ENCODE data around the gene ZNF407. TPM values are rescaled to one million over a fixed set of nuclear protein-coding genes. Genes with fewer than 3 reads are reported as not detected.
"Not testable (repeated sequence)": the region's sequence is repeated elsewhere in the genome, so short reads cannot be mapped to it uniquely, and the experiment has no call there.

ZNF407 gene
- total RNA-seq, 1 experiment from 2014 or later: 15.2 TPM

DNA sequence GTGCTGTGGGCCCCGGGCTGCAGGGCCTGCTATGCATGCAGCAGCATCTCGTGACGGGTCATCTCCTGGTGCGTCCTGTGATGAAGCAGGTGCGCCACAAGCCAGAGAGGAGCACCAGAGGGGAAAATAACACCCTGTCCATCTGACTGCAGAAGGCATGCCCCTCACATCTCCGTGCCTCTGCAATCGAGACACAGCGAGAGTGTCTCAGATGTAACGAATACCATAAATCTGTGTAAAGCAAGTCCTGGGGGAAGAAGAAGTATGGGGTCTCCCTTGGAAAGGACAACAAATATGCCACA is 473.8 kb downstream of the ZNF407 start:
- H3K27ac ChIP-seq: no peak overlapping the region
- peaks cover 15% of the 10 kb centered on the region for H3K4me1 ChIP-seq (replicated peaks)
- no peaks in the 10 kb centered on the region for H3K27me3 ChIP-seq (replicated peaks)
- no peaks in the 10 kb centered on the region for H3K36me3 ChIP-seq
- H3K4me3 ChIP-seq: no peak overlapping the region
- no peak for DNase-seq (ENCODE audit: low read depth in 1 of 2, low spot score in 2 of 2)
- no peaks in the 10 kb centered on the region for H3K9me3 ChIP-seq (replicated peaks)

DNA sequence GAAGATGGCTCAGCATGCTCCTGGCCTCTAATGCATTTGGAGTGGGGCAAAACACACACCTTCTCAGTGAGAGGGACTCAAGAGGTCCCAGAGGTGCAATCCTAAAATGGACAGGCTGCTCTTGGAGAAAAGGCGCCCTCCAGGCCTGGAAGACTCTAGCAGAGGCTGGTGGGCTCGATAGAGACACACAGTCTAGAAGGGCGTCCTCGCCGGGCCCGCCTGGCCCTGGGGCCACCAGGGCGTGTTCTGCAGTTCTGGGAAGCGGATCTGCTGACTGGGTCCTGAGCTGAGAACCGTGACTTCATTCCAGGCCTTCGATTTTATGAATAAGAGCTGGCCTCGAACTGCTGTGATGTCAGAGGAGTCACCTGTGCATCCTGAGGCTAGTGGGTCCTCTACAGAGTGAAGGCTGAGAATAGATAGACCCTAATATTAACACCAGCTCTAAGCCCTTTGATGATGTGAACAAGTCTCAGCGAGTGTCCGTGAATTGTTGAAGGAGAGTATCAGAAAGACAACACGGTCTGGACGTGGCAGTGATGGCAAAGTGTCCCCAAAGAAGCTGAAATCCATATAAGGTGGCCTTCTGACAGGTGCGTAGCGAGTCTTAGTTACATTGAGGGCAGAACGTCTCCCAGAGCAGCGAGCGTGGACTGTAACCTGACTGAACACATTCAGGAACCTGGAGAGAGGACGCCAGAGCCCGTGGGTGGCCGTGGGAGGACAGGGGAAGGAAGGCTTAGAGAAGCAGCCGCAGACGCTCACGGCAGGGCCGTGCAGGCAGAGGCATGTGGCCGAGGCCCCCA is 474.4 kb downstream of the ZNF407 start:
- DNase-seq (ENCODE audit: low read depth in 1 of 2, low spot score in 2 of 2): no peak
- H3K4me3 ChIP-seq: no peak overlapping the region
- H3K27me3 ChIP-seq (replicated peaks): no peaks in the 10 kb centered on the region
- no peaks in the 10 kb centered on the region for H3K36me3 ChIP-seq
- no peaks in the 10 kb centered on the region for H3K9me3 ChIP-seq (replicated peaks)
- peaks cover 15% of the 10 kb centered on the region for H3K4me1 ChIP-seq (replicated peaks)
- H3K27ac ChIP-seq: no peak overlapping the region

DNA sequence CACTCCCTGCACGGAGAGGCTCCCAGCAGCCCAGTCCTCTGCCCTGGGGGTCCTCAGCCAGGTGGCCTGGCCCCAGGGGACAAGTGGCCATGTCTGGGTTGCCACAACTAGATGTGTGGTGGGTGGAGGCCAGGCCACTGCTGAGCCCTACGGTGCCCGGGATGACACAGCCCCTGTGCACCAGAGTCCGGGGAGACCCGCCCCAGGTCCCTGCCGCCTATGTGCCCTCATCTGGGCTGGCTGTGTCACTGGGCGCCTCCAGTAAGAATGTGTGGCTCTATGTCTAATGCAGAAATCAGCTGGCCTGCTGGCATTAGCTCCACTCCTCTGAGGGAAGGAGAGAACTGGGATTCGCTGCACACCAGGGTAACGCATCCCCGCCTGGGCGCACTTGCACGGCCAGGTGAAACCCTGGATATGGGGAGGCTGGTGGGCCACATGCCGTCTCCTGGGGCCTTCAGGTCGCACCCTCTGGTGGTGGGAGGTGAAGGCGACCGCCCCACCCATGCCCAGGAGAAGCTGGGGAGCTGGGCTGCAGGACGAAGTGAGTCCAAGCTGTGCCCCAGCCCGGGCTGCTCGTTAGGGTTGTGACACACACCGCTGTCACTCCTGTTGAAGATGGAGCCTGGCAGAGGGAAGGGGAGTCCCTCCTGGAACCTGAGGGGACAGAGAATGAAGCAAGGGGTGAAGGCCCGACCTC is 475.2 kb downstream of the ZNF407 start:
- Histone ChIP-seq H3K9me3 (replicated peaks) (no peaks in the 10 kb centered on the region), H3K4me3 (no peak overlapping the region), H3K4me1 (replicated peaks) (peaks cover 15% of the 10 kb centered on the region), H3K27ac (no peak overlapping the region), H3K27me3 (replicated peaks) (no peaks in the 10 kb centered on the region), H3K36me3 (no peaks in the 10 kb centered on the region)
- DNase-seq (ENCODE audit: low read depth in 1 of 2, low spot score in 2 of 2): no peak

DNA sequence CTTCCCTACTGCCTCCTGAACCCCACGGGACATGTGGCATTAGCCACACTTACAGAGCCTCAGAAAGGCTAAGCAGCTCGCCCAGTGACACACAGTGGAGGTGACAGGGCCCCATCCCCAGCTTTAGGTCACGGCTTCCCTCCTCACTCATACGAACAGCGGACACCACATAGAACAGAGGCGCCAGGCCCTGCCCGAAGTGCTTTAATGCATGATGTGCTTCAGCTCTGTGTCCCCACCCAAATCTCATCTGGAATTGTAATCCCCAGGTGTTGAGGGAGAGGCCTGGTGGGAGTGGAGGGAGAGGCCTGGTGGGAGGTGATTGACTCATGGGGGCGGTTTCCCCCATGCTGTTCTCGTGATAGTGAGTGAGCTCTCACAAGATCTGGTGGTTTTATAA is 476.0 kb downstream of the ZNF407 start:
- Histone ChIP-seq H3K27ac (no peak overlapping the region), H3K27me3 (replicated peaks) (no peaks in the 10 kb centered on the region), H3K9me3 (replicated peaks) (0 out of 2 replicates have a peak, but pooled peaks cover 4% of the 10 kb centered on the region), H3K4me1 (replicated peaks) (peaks cover 15% of the 10 kb centered on the region), H3K4me3 (no peak overlapping the region), H3K36me3 (no peaks in the 10 kb centered on the region)
- DNase-seq (ENCODE audit: low read depth in 1 of 2, low spot score in 2 of 2): no peak

DNA sequence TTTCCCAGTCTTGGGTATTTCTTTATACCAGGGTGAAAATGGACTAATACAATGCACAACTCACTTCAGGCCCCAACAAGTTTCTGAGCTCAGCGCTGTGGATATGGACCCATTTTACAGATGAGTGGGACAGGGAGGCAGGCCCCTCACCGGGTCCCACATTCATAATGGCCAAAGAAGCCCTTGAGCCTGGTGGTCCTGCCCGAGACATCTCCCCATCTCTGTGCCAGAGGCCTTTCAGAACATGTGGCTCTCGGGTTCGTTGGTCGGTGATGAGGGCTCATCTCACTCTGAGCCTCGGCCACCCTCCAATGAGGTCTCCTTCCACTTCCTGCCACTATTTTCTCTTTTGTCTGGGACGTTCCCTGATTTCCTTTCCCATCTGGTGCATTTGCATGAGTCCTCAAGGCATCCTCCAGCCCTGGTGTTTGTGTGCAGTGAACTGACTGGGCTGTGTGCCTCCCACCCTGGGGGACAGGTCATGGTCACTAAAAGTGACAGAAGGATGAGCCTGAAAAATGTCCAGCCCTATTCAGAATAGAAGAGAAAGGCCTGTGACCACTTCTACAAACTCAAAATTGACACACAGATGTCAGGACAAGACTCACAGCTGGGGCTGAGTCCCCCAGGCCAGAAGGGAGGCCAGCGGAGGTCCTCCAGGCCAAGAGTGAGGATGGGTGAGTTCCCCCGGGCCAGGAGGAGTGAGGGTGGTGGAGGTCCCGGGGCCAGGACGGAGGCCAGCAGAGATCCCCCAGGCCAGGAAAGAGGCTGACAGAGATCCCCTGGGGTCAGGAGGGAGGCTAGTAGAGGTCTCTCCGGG is 476.7 kb downstream of the ZNF407 start:
- Histone ChIP-seq H3K27ac (no peak overlapping the region), H3K4me1 (replicated peaks) (peaks cover 15% of the 10 kb centered on the region)

DNA sequence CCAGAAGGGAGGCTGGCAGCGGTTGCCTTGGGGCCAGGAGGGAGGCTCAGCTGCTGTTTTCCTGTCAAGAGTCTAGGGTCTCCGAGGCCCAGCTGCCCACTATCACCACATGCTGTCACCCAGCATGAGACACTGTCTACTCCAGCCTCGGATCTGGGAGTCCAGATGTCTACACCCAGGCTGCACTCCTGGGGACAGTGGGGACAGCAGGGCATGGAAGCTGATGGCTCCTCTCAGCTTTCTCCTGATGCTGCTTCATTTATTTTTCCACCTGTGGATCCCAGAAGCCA is 477.3 kb downstream of the ZNF407 start:
- Histone ChIP-seq H3K9me3 (replicated peaks) (0 out of 2 replicates have a peak, but pooled peaks cover 4% of the 10 kb centered on the region), H3K36me3 (no peaks in the 10 kb centered on the region), H3K4me3 (no peak overlapping the region), H3K27ac (no peak overlapping the region), H3K4me1 (replicated peaks) (peaks cover 15% of the 10 kb centered on the region), H3K27me3 (replicated peaks) (no peaks in the 10 kb centered on the region)
- no peak for DNase-seq (ENCODE audit: low read depth in 1 of 2, low spot score in 2 of 2)

More for the DNA sequence above, 476.7 kb downstream of the ZNF407 start:
- H3K9me3 ChIP-seq (replicated peaks): 0 out of 2 replicates have a peak, but pooled peaks cover 4% of the 10 kb centered on the region
- no peak for DNase-seq (ENCODE audit: low read depth in 1 of 2, low spot score in 2 of 2)
- no peaks in the 10 kb centered on the region for H3K36me3 ChIP-seq
- no peaks in the 10 kb centered on the region for H3K27me3 ChIP-seq (replicated peaks)
- no peak overlapping the region for H3K4me3 ChIP-seq

DNA sequence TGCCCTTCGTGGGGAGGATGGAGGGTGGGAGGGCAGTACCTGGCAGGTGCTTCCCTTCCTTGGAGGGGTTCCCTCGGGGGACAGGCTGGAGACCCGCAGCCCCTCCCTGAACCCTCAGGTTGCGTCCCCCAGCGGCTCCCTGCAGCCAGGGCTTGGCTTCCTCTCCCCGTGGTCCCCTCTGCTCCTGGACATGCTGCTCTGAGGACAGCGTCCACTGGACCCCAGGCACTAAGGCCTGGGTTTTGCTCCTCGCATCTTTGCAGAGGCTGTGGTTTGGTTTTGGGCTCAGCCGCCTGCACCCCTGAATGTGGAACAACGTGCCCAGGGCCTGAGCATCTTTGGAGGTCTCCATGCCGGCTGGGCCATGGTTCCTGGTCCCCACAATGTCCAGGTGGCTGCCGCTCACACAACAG is 477.8 kb downstream of the ZNF407 start:
- Histone ChIP-seq H3K4me3 (no peak overlapping the region), H3K27ac (no peak overlapping the region), H3K27me3 (replicated peaks) (no peaks in the 10 kb centered on the region), H3K4me1 (replicated peaks) (peaks cover 10% of the 10 kb centered on the region), H3K36me3 (no peaks in the 10 kb centered on the region), H3K9me3 (replicated peaks) (0 out of 2 replicates have a peak, but pooled peaks cover 4% of the 10 kb centered on the region)
- no peak for DNase-seq (ENCODE audit: low read depth in 1 of 2, low spot score in 2 of 2)

DNA sequence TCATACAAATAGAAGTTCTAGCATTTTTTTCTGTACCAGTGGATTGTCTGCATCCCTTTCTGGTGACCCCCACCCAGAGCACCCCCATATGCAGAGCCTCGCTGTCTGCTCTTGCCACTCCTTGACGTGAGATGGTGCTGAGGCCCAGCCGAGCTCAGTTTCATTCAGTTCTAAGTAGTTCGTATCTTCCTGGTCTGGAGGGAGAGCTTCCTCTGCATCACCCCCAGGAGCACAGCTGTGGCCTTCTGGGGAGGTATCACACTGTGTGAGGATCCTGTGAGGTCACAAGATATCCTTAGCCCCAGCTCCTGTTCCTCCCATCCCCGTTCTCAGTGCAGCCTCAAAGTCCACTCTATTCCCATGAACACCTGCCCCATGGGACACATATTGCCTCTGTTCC is 478.6 kb downstream of the ZNF407 start:
- Histone ChIP-seq H3K9me3 (replicated peaks) (0 out of 2 replicates have a peak, but pooled peaks cover 4% of the 10 kb centered on the region), H3K4me1 (replicated peaks) (peaks cover 2% of the 10 kb centered on the region), H3K27ac (no peak overlapping the region), H3K27me3 (replicated peaks) (no peaks in the 10 kb centered on the region), H3K4me3 (no peak overlapping the region), H3K36me3 (no peaks in the 10 kb centered on the region)
- no peak for DNase-seq (ENCODE audit: low read depth in 1 of 2, low spot score in 2 of 2)

DNA sequence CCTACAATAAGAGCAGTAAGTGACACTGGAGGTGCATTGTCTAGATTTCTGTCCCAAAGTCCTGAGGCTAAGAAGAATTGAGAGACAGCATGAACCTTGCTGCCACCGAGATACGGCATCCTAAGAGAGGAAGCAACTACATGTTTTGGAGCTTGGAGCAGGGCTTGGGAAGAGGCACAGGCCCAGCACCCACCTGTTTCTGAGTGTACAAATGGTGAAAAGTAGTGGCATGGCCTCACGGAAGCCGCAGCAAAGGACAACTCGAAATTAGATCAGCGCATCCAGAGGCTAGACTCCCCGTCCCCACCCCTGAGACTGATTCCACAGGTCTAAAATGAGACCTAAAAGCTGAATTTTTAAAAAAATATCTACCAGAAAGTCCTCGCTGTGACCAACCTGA is 483.8 kb downstream of the ZNF407 start:
- no peak overlapping the region for H3K27ac ChIP-seq
- no peak overlapping the region for H3K4me3 ChIP-seq
- no peak for DNase-seq (ENCODE audit: low read depth in 1 of 2, low spot score in 2 of 2)
- H3K27me3 ChIP-seq (replicated peaks): no peaks in the 10 kb centered on the region
- no peaks in the 10 kb centered on the region for H3K4me1 ChIP-seq (replicated peaks)
- H3K9me3 ChIP-seq (replicated peaks): peaks cover 7% of the 10 kb centered on the region; the same call in 1 of the 2 replicates
- no peaks in the 10 kb centered on the region for H3K36me3 ChIP-seq

DNA sequence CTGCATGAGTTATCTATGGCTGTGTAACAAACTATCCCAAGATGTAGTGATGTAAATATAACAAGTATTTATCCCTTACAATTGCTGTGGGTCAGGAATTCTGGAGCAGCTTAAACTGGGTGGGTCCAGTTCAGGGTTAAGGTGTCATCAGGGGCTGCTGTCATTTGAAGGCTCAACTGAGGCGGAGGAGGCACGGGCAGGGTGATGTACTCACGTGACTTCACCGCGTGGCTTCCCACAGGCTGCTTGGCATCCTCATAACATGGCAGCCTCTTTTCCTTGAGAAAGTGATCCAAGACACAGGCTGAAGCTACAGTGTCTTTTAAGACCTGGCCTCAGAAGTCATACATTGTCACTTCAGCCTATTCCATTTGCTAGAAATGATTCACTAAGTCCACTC is 485.5 kb downstream of the ZNF407 start:
- Histone ChIP-seq H3K27me3 (replicated peaks) (no peaks in the 10 kb centered on the region), H3K36me3 (no peaks in the 10 kb centered on the region), H3K9me3 (replicated peaks) (peaks cover 6% of the 10 kb centered on the region; the same call in 1 of the 2 replicates), H3K4me1 (replicated peaks) (no peaks in the 10 kb centered on the region), H3K4me3 (no peak overlapping the region), H3K27ac (no peak overlapping the region)
- DNase-seq (ENCODE audit: low read depth in 1 of 2, low spot score in 2 of 2): no peak

DNA sequence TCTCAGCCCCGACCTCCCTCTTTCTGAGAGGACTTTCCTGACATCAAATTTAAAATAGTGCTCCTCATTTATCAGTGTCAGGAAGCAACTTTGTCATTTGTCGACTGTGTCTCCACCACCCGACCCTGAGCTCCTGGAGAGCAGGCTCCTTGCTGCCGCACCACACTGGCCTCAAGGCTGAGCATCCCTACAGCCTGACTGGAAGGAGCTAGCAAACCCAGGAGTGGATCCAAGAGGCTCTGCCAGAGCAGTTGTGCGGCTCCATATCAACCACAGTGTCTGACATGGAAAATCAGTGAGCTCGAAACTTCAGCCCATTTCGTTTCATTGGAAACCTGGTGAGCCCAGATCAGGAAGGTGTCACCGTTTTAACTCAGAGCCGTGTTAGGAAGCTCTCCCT is 486.1 kb downstream of the ZNF407 start:
- Histone ChIP-seq H3K9me3 (replicated peaks) (peaks cover 4% of the 10 kb centered on the region; the same call in 1 of the 2 replicates), H3K4me1 (replicated peaks) (no peaks in the 10 kb centered on the region), H3K27me3 (replicated peaks) (no peaks in the 10 kb centered on the region), H3K36me3 (no peaks in the 10 kb centered on the region), H3K27ac (no peak overlapping the region), H3K4me3 (no peak overlapping the region)
- no peak for DNase-seq (ENCODE audit: low read depth in 1 of 2, low spot score in 2 of 2)

DNA sequence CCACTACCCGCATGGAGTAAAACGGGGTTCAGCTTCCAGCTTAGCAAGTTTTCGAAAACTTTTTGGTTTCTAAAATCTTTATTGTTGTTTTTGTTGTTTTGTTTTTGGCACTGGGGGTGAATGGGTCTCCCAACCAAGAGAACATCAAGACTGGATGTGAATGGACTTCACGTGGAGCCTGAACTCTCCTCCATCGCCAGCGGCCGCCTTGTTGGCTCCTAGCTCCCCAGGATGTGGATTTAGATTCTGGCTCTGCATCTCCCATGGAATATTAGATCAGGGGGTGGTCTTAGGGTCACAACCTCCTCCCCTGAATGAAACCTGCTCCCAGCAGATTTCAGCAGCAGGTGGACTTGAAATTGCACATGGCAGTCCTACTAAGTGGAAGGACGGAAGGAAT is 488.0 kb downstream of the ZNF407 start:
- H3K4me3 ChIP-seq; H3K27ac ChIP-seq; DNase-seq (ENCODE audit: low read depth in 1 of 2, low spot score in 2 of 2); H3K27me3 ChIP-seq (replicated peaks); H3K36me3 ChIP-seq; H3K9me3 ChIP-seq (replicated peaks); H3K4me1 ChIP-seq (replicated peaks): not testable (repeated sequence)

DNA sequence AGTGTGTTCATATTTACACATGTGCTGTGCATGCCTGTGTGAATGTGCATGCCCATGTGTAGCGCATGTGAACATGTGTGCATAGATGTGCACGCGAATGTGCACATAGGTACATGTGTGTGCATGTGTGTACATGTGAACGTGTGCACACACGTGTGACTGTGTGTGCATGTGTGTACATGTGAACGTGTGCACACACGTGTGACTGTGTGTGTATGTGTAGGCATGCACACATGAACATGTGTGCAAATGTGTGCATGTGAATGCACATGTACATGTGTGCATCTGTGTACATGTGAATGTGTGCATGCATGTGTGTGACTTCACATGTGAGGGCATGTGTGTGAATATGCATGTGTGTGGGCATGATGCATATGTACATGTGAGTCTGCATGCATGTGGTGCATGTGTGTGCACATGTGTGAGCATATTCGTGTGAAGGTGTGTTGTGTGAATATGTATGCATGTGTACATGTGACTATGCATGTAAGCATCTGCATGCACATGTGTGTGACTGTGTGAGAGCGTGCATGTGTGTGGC is 488.9 kb downstream of the ZNF407 start:
- no peak overlapping the region for H3K27ac ChIP-seq
- H3K27me3 ChIP-seq (replicated peaks): no peaks in the 10 kb centered on the region
- peaks cover 4% of the 10 kb centered on the region; the same call in 1 of the 2 replicates for H3K9me3 ChIP-seq (replicated peaks)
- no peaks in the 10 kb centered on the region for H3K4me1 ChIP-seq (replicated peaks)
- no peak overlapping the region for H3K4me3 ChIP-seq
- DNase-seq (ENCODE audit: low read depth in 1 of 2, low spot score in 2 of 2): no peak
- no peaks in the 10 kb centered on the region for H3K36me3 ChIP-seq
